ENCODE measurements around the gene TEX22. TPM values are rescaled to one million over a fixed set of nuclear protein-coding genes. Genes with fewer than 3 reads are reported as not detected.

The TEX22 gene
- total RNA-seq, 4 donors from 2014 or later = 0.22 to 0.81 (median 0.33) TPM; not detected in 1

GRCh38 chr14:105351410-105351809 lies 46.9 kb upstream of the TEX22 start:
- WGBS, 2 donors = 95 to 96% methylated on average over 3 of the region's 3 CpGs
- peak overlapping the region; percentile 2 to 49 (median 30) for H3K27ac ChIP-seq
- intact Hi-C loops (cut with DNase I) = loop anchor here (5.0 kb wide), 1 partner anchor 259 kb away; no protein-coding TSS in a partner anchor

DNA sequence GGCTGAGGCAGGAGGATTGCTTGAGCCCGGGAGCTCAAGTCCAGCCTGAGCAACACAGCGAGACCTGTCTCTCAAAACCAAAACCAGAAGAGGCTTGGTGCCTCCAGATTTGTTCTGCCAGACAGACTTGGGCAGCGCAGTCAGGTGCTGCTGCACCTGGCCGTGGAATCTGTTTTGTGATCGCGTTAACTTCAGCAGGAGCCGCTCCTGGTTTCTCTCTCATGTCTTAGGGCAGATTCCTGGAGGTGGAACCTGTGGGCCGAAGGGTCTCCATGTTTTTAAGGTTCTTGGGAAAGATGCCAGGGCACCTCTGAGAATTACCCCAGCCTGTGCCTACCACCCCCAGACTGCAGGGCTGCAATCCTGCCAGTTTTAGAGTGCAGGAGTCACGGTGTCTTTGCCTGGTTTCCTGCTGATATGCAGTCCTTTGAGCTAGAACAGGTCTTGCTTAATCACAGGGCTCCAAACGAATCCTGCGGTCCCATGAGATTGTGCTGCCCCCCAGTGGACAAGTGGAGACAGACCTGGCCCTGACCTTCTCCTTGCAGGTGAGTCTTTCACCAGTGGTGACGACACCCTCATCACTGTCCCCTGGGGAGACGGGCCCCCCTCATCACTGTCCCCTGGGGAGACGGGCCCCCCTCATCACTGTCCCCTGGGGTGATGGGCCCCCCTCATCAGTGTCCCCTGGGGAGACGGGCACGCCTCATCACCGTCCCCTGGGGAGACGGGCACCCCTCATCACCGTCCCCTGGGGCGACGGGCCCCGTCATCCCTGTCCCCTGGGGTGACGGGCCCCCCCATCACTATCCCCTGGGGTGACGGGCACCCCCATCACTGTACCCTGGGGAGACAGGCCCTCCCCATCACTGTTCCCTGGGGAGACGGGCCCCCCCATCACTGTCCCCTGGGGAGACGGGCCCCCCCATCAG lies 46.2 kb upstream of the TEX22 start:
- TF ChIP-seq, protein P1, sequence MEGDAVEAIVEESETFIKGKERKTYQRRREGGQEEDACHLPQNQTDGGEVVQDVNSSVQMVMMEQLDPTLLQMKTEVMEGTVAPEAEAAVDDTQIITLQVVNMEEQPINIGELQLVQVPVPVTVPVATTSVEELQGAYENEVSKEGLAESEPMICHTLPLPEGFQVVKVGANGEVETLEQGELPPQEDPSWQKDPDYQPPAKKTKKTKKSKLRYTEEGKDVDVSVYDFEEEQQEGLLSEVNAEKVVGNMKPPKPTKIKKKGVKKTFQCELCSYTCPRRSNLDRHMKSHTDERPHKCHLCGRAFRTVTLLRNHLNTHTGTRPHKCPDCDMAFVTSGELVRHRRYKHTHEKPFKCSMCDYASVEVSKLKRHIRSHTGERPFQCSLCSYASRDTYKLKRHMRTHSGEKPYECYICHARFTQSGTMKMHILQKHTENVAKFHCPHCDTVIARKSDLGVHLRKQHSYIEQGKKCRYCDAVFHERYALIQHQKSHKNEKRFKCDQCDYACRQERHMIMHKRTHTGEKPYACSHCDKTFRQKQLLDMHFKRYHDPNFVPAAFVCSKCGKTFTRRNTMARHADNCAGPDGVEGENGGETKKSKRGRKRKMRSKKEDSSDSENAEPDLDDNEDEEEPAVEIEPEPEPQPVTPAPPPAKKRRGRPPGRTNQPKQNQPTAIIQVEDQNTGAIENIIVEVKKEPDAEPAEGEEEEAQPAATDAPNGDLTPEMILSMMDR (IDR thresholded peaks at IDR 0.05) = peak; percentile 63 to 94 (median 92)
- TF ChIP-seq POLR2A (IDR thresholded peaks at IDR 0.05) = no peak
- Histone ChIP-seq H3K4me1 (peaks cover 0 to 7% of the 10 kb centered on the region in 2 donors), H3K36me3 (no peaks in the 10 kb centered on the region), H3K4me3 (replicated peaks in 1 of 3) (no peak overlapping the region), H3K9me3 (no peaks in the 10 kb centered on the region), H3K27ac (peak overlapping the region; percentile 2 to 49 (median 30)), H3K27me3 (no peaks in the 10 kb centered on the region)
- intact Hi-C loops (cut with DNase I) = loop anchor here (2.0 to 5.0 kb wide), 2 partner anchors 149 to 260 kb away; no protein-coding TSS in a partner anchor
- 44 to 53% methylated on average over 11 to 16 of the region's 26 CpGs for WGBS, 2 donors
- peak; percentile 90 to 92 for DNase-seq

More at GRCh38 chr14:105351410-105351809, 46.9 kb upstream of the TEX22 start:
- DNase-seq = no peak
- Histone ChIP-seq H3K27me3 (no peaks in the 10 kb centered on the region), H3K36me3 (no peaks in the 10 kb centered on the region), H3K4me1 (peaks cover 0 to 11% of the 10 kb centered on the region in 2 donors), H3K4me3 (replicated peaks in 1 of 3) (no peak overlapping the region), H3K9me3 (no peaks in the 10 kb centered on the region)
- TF ChIP-seq, protein P1 (IDR thresholded peaks at IDR 0.05) = no peak
- TF ChIP-seq POLR2A (IDR thresholded peaks at IDR 0.05) = no peak

GRCh38 chr14:105353136-105353535 lies 45.2 kb upstream of the TEX22 start:
- Histone ChIP-seq H3K27me3 (no peaks in the 10 kb centered on the region), H3K27ac (no peak overlapping the region), H3K9me3 (no peaks in the 10 kb centered on the region), H3K4me1 (peaks cover 0 to 4% of the 10 kb centered on the region in 2 donors), H3K4me3 (replicated peaks in 1 of 3) (no peak overlapping the region), H3K36me3 (no peaks in the 10 kb centered on the region)
- 95 to 100% methylated on average over 1 to 2 of the region's 10 CpGs for WGBS, 2 donors
- intact Hi-C loops (cut with DNase I) = loop anchor here (2.0 to 5.0 kb wide), 2 partner anchors 150 to 261 kb away; no protein-coding TSS in a partner anchor
- DNase-seq = no peak
- TF ChIP-seq, protein P1 (IDR thresholded peaks at IDR 0.05) = no peak
- TF ChIP-seq POLR2A (IDR thresholded peaks at IDR 0.05) = no peak

GRCh38 chr14:105354541-105354940 lies 43.8 kb upstream of the TEX22 start:
- Histone ChIP-seq H3K36me3 (no peaks in the 10 kb centered on the region), H3K27ac (no peak overlapping the region), H3K4me1 (peaks cover 0 to 4% of the 10 kb centered on the region in 2 donors), H3K9me3 (no peaks in the 10 kb centered on the region), H3K4me3 (replicated peaks in 1 of 3) (no peak overlapping the region), H3K27me3 (no peaks in the 10 kb centered on the region)
- WGBS, 2 donors = 97 to 98% methylated on average over 11 to 20 of the region's 20 CpGs
- TF ChIP-seq POLR2A (IDR thresholded peaks at IDR 0.05) = no peak
- TF ChIP-seq, protein P1 (IDR thresholded peaks at IDR 0.05) = no peak
- no peak for DNase-seq
- intact Hi-C loops (cut with DNase I) = loop anchor here (5.0 kb wide), 1 partner anchor 262 kb away; no protein-coding TSS in a partner anchor
